Fibroblast of lung (primary cell): ENCODE results near the gene EXOC6.
A peak's percentile ranks its signal among the peaks of the same experiment; 100 is the strongest.

ENCODE experiments used
- EZH2 ChIP-seq: IDR thresholded peaks from 2 replicates; pipeline ENCODE4 v1.5.1; 2012; ENCODE audit warnings: low read length, control low read depth, mild to moderate bottlenecking; ENCODE audit errors: missing control alignments
- TF ChIP-seq, protein P1 (sequence below), 2 donors: IDR thresholded peaks in 1 of 2; conservative IDR thresholded peaks in 1 of 2; 1 replicate in 1 of 2; 2 replicates in 1 of 2; pipeline ENCODE4 v1.5.1; 2011 to 2012; ENCODE audit warnings: low read length in 2 of 2, control low read depth in 1 of 2, inconsistent platforms in 1 of 2, low read depth in 1 of 2, mild to moderate bottlenecking in 1 of 2

DNA sequence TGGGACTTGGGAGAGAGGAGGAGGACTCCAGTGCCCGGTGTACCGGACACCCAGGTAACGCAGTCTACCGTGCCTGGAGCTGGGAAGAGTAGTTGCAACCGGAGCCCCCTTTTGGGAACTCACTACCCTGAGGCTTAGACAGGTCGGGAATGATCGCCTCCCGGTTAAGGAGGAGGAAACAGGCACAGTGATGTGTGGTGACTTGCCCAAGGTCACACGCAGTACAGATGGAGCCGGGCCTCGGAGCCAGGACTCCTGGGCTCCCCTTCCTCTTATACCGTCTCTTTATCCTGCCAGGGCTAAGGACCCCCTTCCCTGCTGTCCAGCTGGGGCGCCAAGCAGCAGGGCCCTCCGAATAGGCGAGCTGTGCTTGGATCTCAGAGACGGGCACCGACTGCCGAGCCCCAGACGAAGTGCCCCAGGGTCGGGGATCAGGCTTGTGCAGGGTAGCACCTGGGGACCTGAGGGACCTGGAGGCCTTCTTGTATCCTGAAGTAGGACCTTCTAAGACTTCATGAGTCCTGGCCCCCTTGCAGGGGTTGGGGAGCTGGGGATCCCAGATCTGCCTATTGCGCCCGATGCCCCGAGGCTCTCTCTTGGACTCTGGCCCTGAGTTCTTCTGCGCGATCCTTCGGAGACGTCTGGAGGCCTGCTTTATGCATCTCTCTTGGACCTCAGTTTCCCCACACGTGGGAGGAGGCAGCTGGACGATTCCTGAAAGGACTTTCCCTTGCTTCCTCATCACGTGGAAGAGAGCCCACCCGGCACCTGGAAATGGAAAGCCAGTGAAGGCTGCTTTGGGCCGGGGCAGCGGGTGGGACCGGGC, 224.6 kb downstream of the EXOC6 start:
- TF ChIP-seq, protein P1, sequence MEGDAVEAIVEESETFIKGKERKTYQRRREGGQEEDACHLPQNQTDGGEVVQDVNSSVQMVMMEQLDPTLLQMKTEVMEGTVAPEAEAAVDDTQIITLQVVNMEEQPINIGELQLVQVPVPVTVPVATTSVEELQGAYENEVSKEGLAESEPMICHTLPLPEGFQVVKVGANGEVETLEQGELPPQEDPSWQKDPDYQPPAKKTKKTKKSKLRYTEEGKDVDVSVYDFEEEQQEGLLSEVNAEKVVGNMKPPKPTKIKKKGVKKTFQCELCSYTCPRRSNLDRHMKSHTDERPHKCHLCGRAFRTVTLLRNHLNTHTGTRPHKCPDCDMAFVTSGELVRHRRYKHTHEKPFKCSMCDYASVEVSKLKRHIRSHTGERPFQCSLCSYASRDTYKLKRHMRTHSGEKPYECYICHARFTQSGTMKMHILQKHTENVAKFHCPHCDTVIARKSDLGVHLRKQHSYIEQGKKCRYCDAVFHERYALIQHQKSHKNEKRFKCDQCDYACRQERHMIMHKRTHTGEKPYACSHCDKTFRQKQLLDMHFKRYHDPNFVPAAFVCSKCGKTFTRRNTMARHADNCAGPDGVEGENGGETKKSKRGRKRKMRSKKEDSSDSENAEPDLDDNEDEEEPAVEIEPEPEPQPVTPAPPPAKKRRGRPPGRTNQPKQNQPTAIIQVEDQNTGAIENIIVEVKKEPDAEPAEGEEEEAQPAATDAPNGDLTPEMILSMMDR (conservative IDR thresholded peaks at IDR 0.05 in 1 of 2, IDR thresholded peaks at IDR 0.05 in 1 of 2; ENCODE audit: low read depth in 1 of 2, low read length in 2 of 2), result no peak
- TF ChIP-seq EZH2, result peak; percentile 80
